ENCODE data around the gene RAB8B. TPM values are rescaled to one million over a fixed set of nuclear protein-coding genes. Genes with fewer than 3 reads are reported as not detected.
A peak's percentile ranks its signal among the peaks of the same experiment; 100 is the strongest.

Gene RAB8B
- polyA plus RNA-seq, 3 donors, result 22.0 to 77.3 (median 58.9) TPM

GRCh38 chr15:63246691-63247469 is 57.5 kb downstream of the RAB8B start:
- WGBS (ENCODE audit: insufficient coverage), result no CpG with 5 or more reads among the region's 5 CpGs
- peaks cover 47% of the 10 kb centered on the region for H4K20me1 ChIP-seq (ENCODE audit: insufficient read depth, low read length)

More at GRCh38 chr15:63246691-63247469, 57.5 kb downstream of the RAB8B start:
- no peak overlapping the region for H3K9ac ChIP-seq (ENCODE audit: insufficient read depth, low read length, poor library complexity, severe bottlenecking)
- H3K4me1 Mint-ChIP-seq, result peaks cover 40% of the 10 kb centered on the region
- peaks cover 4 to 8% of the 10 kb centered on the region in 2 donors for H3K9me3 ChIP-seq (replicated peaks in 1 of 2; ENCODE audit: control insufficient read depth in 1 of 2, insufficient read depth in 1 of 2, low read length in 2 of 2)
- peaks cover 0 to 16% (median 3%) of the 10 kb centered on the region in 7 donors for H3K9me3 Mint-ChIP-seq
- H3K4me3 ChIP-seq (replicated peaks in 1 of 3; ENCODE audit: low read depth in 2 of 3, low read length in 3 of 3), result peak overlapping the region in 1 of 3 experiments; percentile 33
- H3K36me3 ChIP-seq (replicated peaks in 1 of 2; ENCODE audit: control insufficient read depth in 1 of 2, insufficient read depth in 2 of 2, low read length in 2 of 2), result peaks cover 35 to 57% of the 10 kb centered on the region in 2 donors
- peak; percentile 93 to 99 (median 99) for DNase-seq
- peak overlapping the region; percentile 81 to 82 for H3K27ac ChIP-seq (ENCODE audit: low read depth in 1 of 2, low read length in 2 of 2)
- H2AFZ ChIP-seq (ENCODE audit: insufficient read depth, low read depth, low read length, poor library complexity, severe bottlenecking), result no peak overlapping the region
- H3K4me3 Mint-ChIP-seq, result peak overlapping the region; percentile 1 to 53
- peak overlapping the region; percentile 89 to 97 (median 96) for H3K27ac Mint-ChIP-seq
- intact Hi-C loops (cut with micrococcal nuclease), result loop anchor here in 1 of 2 donors (5.0 kb wide), 1 partner anchor 35 kb away; no protein-coding TSS in a partner anchor
- H3K36me3 Mint-ChIP-seq, result peaks cover 57 to 71% of the 10 kb centered on the region in 2 donors
- peaks cover 84% of the 10 kb centered on the region for H3K79me2 ChIP-seq (ENCODE audit: insufficient read depth, low read length)
- TF ChIP-seq CTCF (IDR thresholded peaks at IDR 0.05), result no peak
- peak overlapping the region; percentile 41 for H3K4me2 ChIP-seq (replicated peaks; ENCODE audit: extremely low read depth, low read length, poor library complexity, severe bottlenecking)
- no peaks in the 10 kb centered on the region for H3K27me3 ChIP-seq (ENCODE audit: control insufficient read depth in 2 of 2, insufficient read depth in 2 of 2, low read length in 2 of 2)
- no peaks in the 10 kb centered on the region for H3K27me3 Mint-ChIP-seq (ENCODE audit: low read depth in 3 of 3)
- peaks cover 27 to 33% of the 10 kb centered on the region in 2 donors for H3K4me1 ChIP-seq (ENCODE audit: control insufficient read depth in 1 of 2, insufficient read depth in 2 of 2, low read length in 2 of 2)
